ENCODE data around the gene GDPD3. TPM values are rescaled to one million over a fixed set of nuclear protein-coding genes. Genes with fewer than 3 reads are reported as not detected.

The GDPD3 gene
- total and polyA plus RNA-seq, 2 of the 13 experiments (the other 11 are each of a cell fraction or from before 2014, with no cell fraction given), result 18.7 to 20.6 TPM

DNA sequence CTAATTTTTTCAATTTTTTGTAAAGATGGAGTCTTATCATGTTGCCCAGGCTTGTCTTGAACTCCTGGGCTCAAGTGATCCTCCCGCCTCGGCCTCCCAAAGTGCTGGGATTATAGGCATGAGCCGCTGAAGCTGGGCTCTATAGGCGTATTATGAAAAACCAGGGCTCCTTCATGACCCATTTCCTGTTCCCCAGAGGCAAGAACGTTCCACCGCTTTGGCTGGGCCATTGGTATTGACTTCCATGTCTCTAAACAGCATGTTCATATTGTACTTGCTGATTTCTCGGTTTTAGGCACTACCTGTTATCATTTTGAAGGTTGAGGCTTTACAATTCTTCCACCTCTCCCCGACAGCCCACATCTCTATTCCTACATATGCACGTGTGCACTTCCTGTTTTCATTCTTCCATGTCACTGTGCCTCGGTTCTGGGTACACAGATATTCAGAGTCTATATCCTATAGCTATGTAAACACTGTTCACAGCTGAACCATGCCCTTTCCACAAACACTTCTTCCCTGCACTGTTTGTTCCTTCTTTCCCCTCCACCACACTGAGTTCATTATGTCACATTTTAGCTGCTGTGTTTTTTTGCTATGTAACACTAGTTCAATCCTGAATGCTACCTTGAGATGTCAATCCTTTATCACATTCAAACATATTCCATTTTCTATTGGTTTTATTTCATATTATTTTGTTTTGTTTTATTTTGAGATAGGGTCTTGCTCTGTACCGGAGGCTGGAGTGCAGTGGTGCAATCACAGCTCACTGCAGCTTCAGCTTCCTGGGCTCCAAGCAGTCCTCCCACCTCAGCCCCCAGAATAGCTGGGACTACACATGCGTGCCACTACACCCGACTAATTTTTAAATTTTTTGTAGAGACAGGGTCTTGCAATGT lies 26.5 kb upstream of the GDPD3 start (continued):
- TF ChIP-seq ZFP62 (CRISPR knock-in tag; IDR thresholded peaks at IDR 0.05), result no peak
- TF ChIP-seq GATAD1 (CRISPR knock-in tag; IDR thresholded peaks at IDR 0.05), result peak; percentile 76
- TF ChIP-seq, protein P1, sequence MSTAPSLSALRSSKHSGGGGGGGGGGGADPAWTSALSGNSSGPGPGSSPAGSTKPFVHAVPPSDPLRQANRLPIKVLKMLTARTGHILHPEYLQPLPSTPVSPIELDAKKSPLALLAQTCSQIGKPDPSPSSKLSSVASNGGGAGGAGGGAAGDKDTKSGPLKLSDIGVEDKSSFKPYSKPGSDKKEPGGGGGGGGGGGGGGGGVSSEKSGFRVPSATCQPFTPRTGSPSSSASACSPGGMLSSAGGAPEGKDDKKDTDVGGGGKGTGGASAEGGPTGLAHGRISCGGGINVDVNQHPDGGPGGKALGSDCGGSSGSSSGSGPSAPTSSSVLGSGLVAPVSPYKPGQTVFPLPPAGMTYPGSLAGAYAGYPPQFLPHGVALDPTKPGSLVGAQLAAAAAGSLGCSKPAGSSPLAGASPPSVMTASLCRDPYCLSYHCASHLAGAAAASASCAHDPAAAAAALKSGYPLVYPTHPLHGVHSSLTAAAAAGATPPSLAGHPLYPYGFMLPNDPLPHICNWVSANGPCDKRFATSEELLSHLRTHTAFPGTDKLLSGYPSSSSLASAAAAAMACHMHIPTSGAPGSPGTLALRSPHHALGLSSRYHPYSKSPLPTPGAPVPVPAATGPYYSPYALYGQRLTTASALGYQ (CRISPR knock-in tag; IDR thresholded peaks at IDR 0.05), result peak; percentile 84
- TF ChIP-seq MEF2D (CRISPR knock-in tag; IDR thresholded peaks at IDR 0.05), result peak; percentile 95
- peak; percentile 29 for TF ChIP-seq RBM22 (optimal IDR thresholded peaks at IDR 0.05; ENCODE audit: low read length)
- peak; percentile 40; the same call in 1 of the 2 replicates for TF ChIP-seq MAFF (IDR thresholded peaks at IDR 0.05; ENCODE audit: low read depth, low read length)
- no peak for TF ChIP-seq ZNF10 (CRISPR knock-in tag; IDR thresholded peaks at IDR 0.05; ENCODE audit: borderline replicate concordance, low read depth)
- TF ChIP-seq ZNF614 (CRISPR knock-in tag; IDR thresholded peaks at IDR 0.05; ENCODE audit: borderline replicate concordance), result peak; percentile 97
- TF ChIP-seq CC2D1A (CRISPR knock-in tag; IDR thresholded peaks at IDR 0.05), result no peak
- peak; percentile 76 for TF ChIP-seq ASH2L (IDR thresholded peaks at IDR 0.05; ENCODE audit: insufficient read length, low read depth, low read length)
- no peak for TF ChIP-seq NFE2L1 (CRISPR knock-in tag; IDR thresholded peaks at IDR 0.05; ENCODE audit: borderline replicate concordance)
- TF ChIP-seq FOXK1 (CRISPR knock-in tag; IDR thresholded peaks at IDR 0.05; ENCODE audit: borderline replicate concordance, low read depth), result peak; percentile 99
- TF ChIP-seq ZNF816 (CRISPR knock-in tag; IDR thresholded peaks at IDR 0.05; ENCODE audit: borderline replicate concordance), result peak; percentile 20; the same call in 1 of the 2 replicates
- TF ChIP-seq, protein P2, sequence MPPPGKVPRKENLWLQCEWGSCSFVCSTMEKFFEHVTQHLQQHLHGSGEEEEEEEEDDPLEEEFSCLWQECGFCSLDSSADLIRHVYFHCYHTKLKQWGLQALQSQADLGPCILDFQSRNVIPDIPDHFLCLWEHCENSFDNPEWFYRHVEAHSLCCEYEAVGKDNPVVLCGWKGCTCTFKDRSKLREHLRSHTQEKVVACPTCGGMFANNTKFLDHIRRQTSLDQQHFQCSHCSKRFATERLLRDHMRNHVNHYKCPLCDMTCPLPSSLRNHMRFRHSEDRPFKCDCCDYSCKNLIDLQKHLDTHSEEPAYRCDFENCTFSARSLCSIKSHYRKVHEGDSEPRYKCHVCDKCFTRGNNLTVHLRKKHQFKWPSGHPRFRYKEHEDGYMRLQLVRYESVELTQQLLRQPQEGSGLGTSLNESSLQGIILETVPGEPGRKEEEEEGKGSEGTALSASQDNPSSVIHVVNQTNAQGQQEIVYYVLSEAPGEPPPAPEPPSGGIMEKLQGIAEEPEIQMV (CRISPR knock-in tag; IDR thresholded peaks at IDR 0.05; ENCODE audit: low read depth), result peak; percentile 44; the same call in 1 of the 2 replicates
- no peak for TF ChIP-seq HNRNPLL (IDR thresholded peaks at IDR 0.05; ENCODE audit: low read depth, low read length, poor library complexity, severe bottlenecking)
- TF ChIP-seq KLF6 (CRISPR knock-in tag; IDR thresholded peaks at IDR 0.05), result peak; percentile 83
- TF ChIP-seq NFRKB (IDR thresholded peaks at IDR 0.05), result no peak
- TF ChIP-seq CREM (IDR thresholded peaks at IDR 0.05), result peak; percentile 85; the same call in 1 of the 2 replicates
- TF ChIP-seq CREM (CRISPR knock-in tag; IDR thresholded peaks at IDR 0.05), result no peak
- peak; percentile 55; the same call in 1 of the 2 replicates for TF ChIP-seq YEATS4 (CRISPR knock-in tag; IDR thresholded peaks at IDR 0.05; ENCODE audit: borderline replicate concordance)
- TF ChIP-seq THYN1 (CRISPR knock-in tag; IDR thresholded peaks at IDR 0.05; ENCODE audit: borderline replicate concordance, low read depth), result 0 out of 2 replicates have a peak, but pooled peaks have one; percentile 74
- no peak for TF ChIP-seq ZNF484 (CRISPR knock-in tag; IDR thresholded peaks at IDR 0.05; ENCODE audit: borderline replicate concordance, low read depth)
- no peak for TF ChIP-seq ZFAT (CRISPR knock-in tag; conservative IDR thresholded peaks at IDR 0.05)
- TF ChIP-seq SRSF9 (IDR thresholded peaks at IDR 0.05; ENCODE audit: borderline replicate concordance, insufficient read depth, low read depth, low read length, poor library complexity, severe bottlenecking), result no peak
- peak; percentile 79; the same call in 1 of the 2 replicates for TF ChIP-seq ZFP37 (CRISPR knock-in tag; IDR thresholded peaks at IDR 0.05; ENCODE audit: borderline replicate concordance)
- TF ChIP-seq ZNF790 (CRISPR knock-in tag; IDR thresholded peaks at IDR 0.05; ENCODE audit: borderline replicate concordance), result no peak; the same call in 1 of the 2 replicates
- no peak for TF ChIP-seq IRX3 (CRISPR knock-in tag; IDR thresholded peaks at IDR 0.05; ENCODE audit: borderline replicate concordance, low read depth)

All from HepG2 (cell line).